ENCODE results near the gene POU2F2.

DNA sequence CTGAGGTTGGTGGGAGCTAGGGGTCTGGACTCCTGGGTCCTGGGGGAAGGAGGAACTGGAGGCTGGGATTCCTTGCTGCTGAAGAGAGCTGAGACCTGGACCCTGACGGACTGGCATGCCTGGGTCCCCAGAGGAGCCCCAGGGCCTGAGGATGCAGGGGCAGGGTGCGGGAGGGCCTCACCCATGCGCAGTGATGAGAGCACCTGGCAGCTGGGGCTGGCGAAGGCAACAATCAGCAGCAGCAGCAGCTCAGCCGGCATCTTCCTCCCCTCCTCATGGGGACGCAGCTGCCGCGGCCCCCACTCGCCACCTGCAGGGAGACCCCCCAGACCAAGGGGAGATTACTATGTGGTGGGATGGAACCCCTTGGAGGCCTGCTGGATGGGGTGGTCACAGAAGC, 66.7 kb downstream of the POU2F2 start:
- TF ChIP-seq, protein P1, sequence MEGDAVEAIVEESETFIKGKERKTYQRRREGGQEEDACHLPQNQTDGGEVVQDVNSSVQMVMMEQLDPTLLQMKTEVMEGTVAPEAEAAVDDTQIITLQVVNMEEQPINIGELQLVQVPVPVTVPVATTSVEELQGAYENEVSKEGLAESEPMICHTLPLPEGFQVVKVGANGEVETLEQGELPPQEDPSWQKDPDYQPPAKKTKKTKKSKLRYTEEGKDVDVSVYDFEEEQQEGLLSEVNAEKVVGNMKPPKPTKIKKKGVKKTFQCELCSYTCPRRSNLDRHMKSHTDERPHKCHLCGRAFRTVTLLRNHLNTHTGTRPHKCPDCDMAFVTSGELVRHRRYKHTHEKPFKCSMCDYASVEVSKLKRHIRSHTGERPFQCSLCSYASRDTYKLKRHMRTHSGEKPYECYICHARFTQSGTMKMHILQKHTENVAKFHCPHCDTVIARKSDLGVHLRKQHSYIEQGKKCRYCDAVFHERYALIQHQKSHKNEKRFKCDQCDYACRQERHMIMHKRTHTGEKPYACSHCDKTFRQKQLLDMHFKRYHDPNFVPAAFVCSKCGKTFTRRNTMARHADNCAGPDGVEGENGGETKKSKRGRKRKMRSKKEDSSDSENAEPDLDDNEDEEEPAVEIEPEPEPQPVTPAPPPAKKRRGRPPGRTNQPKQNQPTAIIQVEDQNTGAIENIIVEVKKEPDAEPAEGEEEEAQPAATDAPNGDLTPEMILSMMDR (IDR thresholded peaks at IDR 0.05): no peak
- no peak for TF ChIP-seq POLR2A (IDR thresholded peaks at IDR 0.05)
